Measurements from ENCODE around the gene MBL2. TPM values are rescaled to one million over a fixed set of nuclear protein-coding genes. Genes with fewer than 3 reads are reported as not detected.

The MBL2 gene
- total and polyA plus RNA-seq, 2 of the 8 experiments (the other 6 are each of a cell fraction or from before 2014, with no cell fraction given) = not detected

GRCh38 chr10:52740155-52740549 lies 32.4 kb downstream of the MBL2 start (continued):
- no peak for TF ChIP-seq CHD2 (IDR thresholded peaks at IDR 0.05; ENCODE audit: low read length)
